ENCODE measurements around the gene NKD2. TPM values are rescaled to one million over a fixed set of nuclear protein-coding genes. Genes with fewer than 3 reads are reported as not detected.

NKD2 gene
- total and polyA plus RNA-seq, 2 of the 4 experiments (the other 2 are of a cell fraction), result not detected

- Histone ChIP-seq H3K4me3 (ENCODE audit: insufficient read depth, low read depth, low read length) (no peak overlapping the region), H3K18ac (ENCODE audit: low read depth, low read length) (no peak overlapping the region), H4K8ac (ENCODE audit: low read depth in 2 of 2, low read length in 2 of 2) (no peak overlapping the region), H3K36me3 (ENCODE audit: control insufficient read depth, insufficient read depth, low read length) (no peaks in the 10 kb centered on the region), H3K9me1 (ENCODE audit: insufficient read depth, low read length) (no peaks in the 10 kb centered on the region), H2BK20ac (ENCODE audit: low read depth, low read length) (no peak overlapping the region), H3K56ac (ENCODE audit: extremely low read depth, insufficient read depth, low read length) (no peak overlapping the region), H3K27ac (ENCODE audit: insufficient read depth, low read length) (no peak overlapping the region), H2BK120ac (ENCODE audit: low read depth, low read length) (no peak overlapping the region), H3K9ac (ENCODE audit: low read depth, low read length) (no peak overlapping the region), H3K14ac (replicated peaks; ENCODE audit: low read depth, low read length) (no peak overlapping the region), H2BK5ac (ENCODE audit: low read depth, low read length, poor library complexity, severe bottlenecking) (no peak overlapping the region), H3K79me1 (ENCODE audit: low read depth in 1 of 2, low read length in 2 of 2) (no peaks in the 10 kb centered on the region), H2AK5ac (ENCODE audit: low read depth, low read length) (no peak overlapping the region), H2AFZ (replicated peaks; ENCODE audit: low read length, poor library complexity) (no peak overlapping the region), H3K23ac (ENCODE audit: low read depth, low read length) (no peak overlapping the region), H2AK9ac (replicated peaks; ENCODE audit: low read depth, low read length, poor library complexity) (no peak overlapping the region), H3K4ac (ENCODE audit: low read depth, low read length) (no peak overlapping the region), H3K4me2 (ENCODE audit: low read depth, low read length) (no peak overlapping the region), H4K5ac (ENCODE audit: low read depth, low read length) (no peak overlapping the region), H4K20me1 (ENCODE audit: insufficient read depth, low read length) (no peaks in the 10 kb centered on the region), H2BK15ac (ENCODE audit: low read depth, low read length) (no peak overlapping the region), H4K91ac (ENCODE audit: insufficient read depth, low read depth, low read length) (no peak overlapping the region), H3K9me3 (ENCODE audit: control insufficient read depth, insufficient read depth, low read length) (no peaks in the 10 kb centered on the region), H3K27me3 (ENCODE audit: control insufficient read depth, insufficient read depth, low read length) (peaks cover 18% of the 10 kb centered on the region), H3K4me1 (ENCODE audit: control insufficient read depth, insufficient read depth, low read length) (no peaks in the 10 kb centered on the region)
- ChIA-PET CTCF (no interaction called here), POLR2A (ENCODE audit: unreplicated experiment) (no interaction called here)
- intact Hi-C loops (cut with micrococcal nuclease) (no loop called here), in situ Hi-C loops (cut with MboI; ENCODE audit: low sequenced_read_pairs) (no loop called here), dilution Hi-C loops (cut with HindIII; ENCODE audit: low sequenced_read_pairs, unreplicated experiment) (no loop called here)
- 93% methylated on average over 8 of the region's 26 CpGs; no CpG with 5 or more reads in 1 of the 2 experiments for WGBS, 2 experiments (ENCODE audit: extremely low coverage in 2 of 2, insufficient read length in 1 of 2)
- DNase-seq (no peak), ATAC-seq (ENCODE audit: low read depth) (no peak)
- TF ChIP-seq, protein P1, sequence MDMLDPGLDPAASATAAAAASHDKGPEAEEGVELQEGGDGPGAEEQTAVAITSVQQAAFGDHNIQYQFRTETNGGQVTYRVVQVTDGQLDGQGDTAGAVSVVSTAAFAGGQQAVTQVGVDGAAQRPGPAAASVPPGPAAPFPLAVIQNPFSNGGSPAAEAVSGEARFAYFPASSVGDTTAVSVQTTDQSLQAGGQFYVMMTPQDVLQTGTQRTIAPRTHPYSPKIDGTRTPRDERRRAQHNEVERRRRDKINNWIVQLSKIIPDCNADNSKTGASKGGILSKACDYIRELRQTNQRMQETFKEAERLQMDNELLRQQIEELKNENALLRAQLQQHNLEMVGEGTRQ (IDR thresholded peaks at IDR 0.05; ENCODE audit: low read depth, low read length), result no peak
- TF ChIP-seq MAFK (IDR thresholded peaks at IDR 0.05; ENCODE audit: low read depth, low read length), result no peak
- no peak for TF ChIP-seq POLR2A (IDR thresholded peaks at IDR 0.05; ENCODE audit: low read depth, low read length)
- no peak for TF ChIP-seq CEBPB (IDR thresholded peaks at IDR 0.05; ENCODE audit: low read depth, low read length)
- TF ChIP-seq RFX5 (IDR thresholded peaks at IDR 0.05; ENCODE audit: low read depth, low read length), result no peak
- TF ChIP-seq BHLHE40 (IDR thresholded peaks at IDR 0.05; ENCODE audit: low read depth, low read length), result no peak
- no peak for TF ChIP-seq NFE2L2 (IDR thresholded peaks at IDR 0.05; ENCODE audit: low read depth, low read length)
- no peak for TF ChIP-seq CHD1 (IDR thresholded peaks at IDR 0.05; ENCODE audit: low read depth, low read length)
- no peak for TF ChIP-seq MAZ (IDR thresholded peaks at IDR 0.05; ENCODE audit: borderline replicate concordance, low read depth, low read length)
- no peak for TF ChIP-seq FOS (IDR thresholded peaks at IDR 0.05; ENCODE audit: low read depth, low read length)
- no peak for TF ChIP-seq SMC3 (IDR thresholded peaks at IDR 0.05; ENCODE audit: low read depth, low read length)
- TF ChIP-seq ELK1 (IDR thresholded peaks at IDR 0.05; ENCODE audit: borderline replicate concordance, low read depth, low read length), result no peak
- no peak for TF ChIP-seq RCOR1 (IDR thresholded peaks at IDR 0.05; ENCODE audit: insufficient replicate concordance, low read length)
- TF ChIP-seq, protein P2, sequence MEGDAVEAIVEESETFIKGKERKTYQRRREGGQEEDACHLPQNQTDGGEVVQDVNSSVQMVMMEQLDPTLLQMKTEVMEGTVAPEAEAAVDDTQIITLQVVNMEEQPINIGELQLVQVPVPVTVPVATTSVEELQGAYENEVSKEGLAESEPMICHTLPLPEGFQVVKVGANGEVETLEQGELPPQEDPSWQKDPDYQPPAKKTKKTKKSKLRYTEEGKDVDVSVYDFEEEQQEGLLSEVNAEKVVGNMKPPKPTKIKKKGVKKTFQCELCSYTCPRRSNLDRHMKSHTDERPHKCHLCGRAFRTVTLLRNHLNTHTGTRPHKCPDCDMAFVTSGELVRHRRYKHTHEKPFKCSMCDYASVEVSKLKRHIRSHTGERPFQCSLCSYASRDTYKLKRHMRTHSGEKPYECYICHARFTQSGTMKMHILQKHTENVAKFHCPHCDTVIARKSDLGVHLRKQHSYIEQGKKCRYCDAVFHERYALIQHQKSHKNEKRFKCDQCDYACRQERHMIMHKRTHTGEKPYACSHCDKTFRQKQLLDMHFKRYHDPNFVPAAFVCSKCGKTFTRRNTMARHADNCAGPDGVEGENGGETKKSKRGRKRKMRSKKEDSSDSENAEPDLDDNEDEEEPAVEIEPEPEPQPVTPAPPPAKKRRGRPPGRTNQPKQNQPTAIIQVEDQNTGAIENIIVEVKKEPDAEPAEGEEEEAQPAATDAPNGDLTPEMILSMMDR (conservative IDR thresholded peaks at IDR 0.05; ENCODE audit: low read depth, low read length), result no peak
- no peak for TF ChIP-seq RAD21 (IDR thresholded peaks at IDR 0.05; ENCODE audit: low read length)
- BruUV-seq (replicated peaks), result no TSS peak
Measured at GRCh38 chr5:1028481-1029281, 20.1 kb downstream of the NKD2 start.

All from IMR-90 (cell line).